HepG2 (cell line): Measurements from ENCODE around the gene SPAG6. TPM values are rescaled to one million over a fixed set of nuclear protein-coding genes. Genes with fewer than 3 reads are reported as not detected.

Source experiments
- ATAD3A ChIP-seq: sonication (generic); formaldehyde crosslinking; IDR thresholded peaks from 2 replicates; pipeline ENCODE4 v1.4.0; 2020; ENCODE audit warnings: missing genetic modification reagents
- HBP1 ChIP-seq: IDR thresholded peaks from 2 replicates; pipeline ENCODE4 v1.6.1; 2016; ENCODE audit warnings: low read depth, control low read depth
- JUN ChIP-seq: sonication (generic); formaldehyde crosslinking; IDR thresholded peaks from 2 replicates; pipeline ENCODE4 v1.4.0; 2020; ENCODE audit warnings: mild to moderate bottlenecking, missing genetic modification reagents
- NCOA1 ChIP-seq: sonication (generic); formaldehyde crosslinking; IDR thresholded peaks from 2 replicates; pipeline ENCODE4 v1.9.0; 2021; ENCODE audit warnings: missing genetic modification reagents
- NFYC ChIP-seq: IDR thresholded peaks from 2 replicates; pipeline ENCODE4 v1.6.1; 2016; ENCODE audit warnings: missing genetic modification reagents, missing compliant biosample characterization
- SP4 ChIP-seq: sonication (generic); formaldehyde crosslinking; IDR thresholded peaks from 2 replicates; pipeline ENCODE4 v1.8.1; 2023; ENCODE audit warnings: mild to moderate bottlenecking, missing genetic modification reagents
- TCF7L2 ChIP-seq: IDR thresholded peaks from 2 replicates; pipeline ENCODE4 v1.6.1; 2011; ENCODE audit warnings: mild to moderate bottlenecking, low read depth, low read length, moderate library complexity
- UBTF ChIP-seq: sonication (generic); formaldehyde crosslinking; IDR thresholded peaks from 2 replicates; pipeline ENCODE4 v1.4.0; 2020; ENCODE audit warnings: mild to moderate bottlenecking, missing genetic modification reagents
- ZBTB21 ChIP-seq: sonication (generic); formaldehyde crosslinking; IDR thresholded peaks from 2 replicates; pipeline ENCODE4 v1.4.0; 2020; ENCODE audit warnings: missing genetic modification reagents
- ZNF12 ChIP-seq: sonication (generic); formaldehyde crosslinking; IDR thresholded peaks from 2 replicates; pipeline ENCODE4 v1.5.0; 2020; ENCODE audit warnings: missing genetic modification reagents
- ZNF660 ChIP-seq: sonication (generic); formaldehyde crosslinking; IDR thresholded peaks from 2 replicates; pipeline ENCODE4 v1.5.1; 2020; ENCODE audit warnings: mild to moderate bottlenecking, low read depth, missing genetic modification reagents, borderline replicate concordance
- polyA plus RNA-seq, 8 experiments: library from polyadenylated mRNA; depleted of rRNA in 3 of 8; stranded (reverse) in 7 of 8; unstranded in 1 of 8; fragments of >200 nt; fragmentation: Illumina TruSeq in 4 of 8; extraction: Trizol in 4 of 8; gene quantifications; 2 replicates each; pipeline versions ENCODE4 v1.2.1 to v1.2.3, GENCODE V29; 2011 to 2016; ENCODE audit warnings: low read depth in 4 of 8, missing spikeins in 1 of 8, mixed read lengths in 1 of 8; ENCODE audit not compliant: insufficient read depth in 1 of 8
- total RNA-seq, 5 experiments: library from RNA; depleted of rRNA; stranded (reverse); fragments of >200 nt; fragmentation: Illumina TruSeq; extraction: Trizol; gene quantifications; 2 replicates each; pipeline ENCODE4 v1.2.3, GENCODE V29; 2016; ENCODE audit warnings: low read depth in 1 of 5
- TF ChIP-seq, protein P1 (sequence below): sonication (generic); formaldehyde crosslinking; IDR thresholded peaks from 2 replicates; pipeline ENCODE4 v1.4.0; 2020; ENCODE audit warnings: mild to moderate bottlenecking, missing genetic modification reagents
- TF ChIP-seq, protein P2 (sequence below): sonication (generic); formaldehyde crosslinking; IDR thresholded peaks from 2 replicates; pipeline ENCODE4 v1.4.0; 2020; ENCODE audit warnings: missing genetic modification reagents, mild to moderate bottlenecking, borderline replicate concordance

Gene SPAG6
- total and polyA plus RNA-seq, 2 of the 13 experiments (the other 11 are each of a cell fraction or from before 2014, with no cell fraction given): not detected

GRCh38 chr10:22316286-22317075 is 28.8 kb upstream of the SPAG6 start, which contains the start of gene COMMD3 (continued):
- TF ChIP-seq, protein P1, sequence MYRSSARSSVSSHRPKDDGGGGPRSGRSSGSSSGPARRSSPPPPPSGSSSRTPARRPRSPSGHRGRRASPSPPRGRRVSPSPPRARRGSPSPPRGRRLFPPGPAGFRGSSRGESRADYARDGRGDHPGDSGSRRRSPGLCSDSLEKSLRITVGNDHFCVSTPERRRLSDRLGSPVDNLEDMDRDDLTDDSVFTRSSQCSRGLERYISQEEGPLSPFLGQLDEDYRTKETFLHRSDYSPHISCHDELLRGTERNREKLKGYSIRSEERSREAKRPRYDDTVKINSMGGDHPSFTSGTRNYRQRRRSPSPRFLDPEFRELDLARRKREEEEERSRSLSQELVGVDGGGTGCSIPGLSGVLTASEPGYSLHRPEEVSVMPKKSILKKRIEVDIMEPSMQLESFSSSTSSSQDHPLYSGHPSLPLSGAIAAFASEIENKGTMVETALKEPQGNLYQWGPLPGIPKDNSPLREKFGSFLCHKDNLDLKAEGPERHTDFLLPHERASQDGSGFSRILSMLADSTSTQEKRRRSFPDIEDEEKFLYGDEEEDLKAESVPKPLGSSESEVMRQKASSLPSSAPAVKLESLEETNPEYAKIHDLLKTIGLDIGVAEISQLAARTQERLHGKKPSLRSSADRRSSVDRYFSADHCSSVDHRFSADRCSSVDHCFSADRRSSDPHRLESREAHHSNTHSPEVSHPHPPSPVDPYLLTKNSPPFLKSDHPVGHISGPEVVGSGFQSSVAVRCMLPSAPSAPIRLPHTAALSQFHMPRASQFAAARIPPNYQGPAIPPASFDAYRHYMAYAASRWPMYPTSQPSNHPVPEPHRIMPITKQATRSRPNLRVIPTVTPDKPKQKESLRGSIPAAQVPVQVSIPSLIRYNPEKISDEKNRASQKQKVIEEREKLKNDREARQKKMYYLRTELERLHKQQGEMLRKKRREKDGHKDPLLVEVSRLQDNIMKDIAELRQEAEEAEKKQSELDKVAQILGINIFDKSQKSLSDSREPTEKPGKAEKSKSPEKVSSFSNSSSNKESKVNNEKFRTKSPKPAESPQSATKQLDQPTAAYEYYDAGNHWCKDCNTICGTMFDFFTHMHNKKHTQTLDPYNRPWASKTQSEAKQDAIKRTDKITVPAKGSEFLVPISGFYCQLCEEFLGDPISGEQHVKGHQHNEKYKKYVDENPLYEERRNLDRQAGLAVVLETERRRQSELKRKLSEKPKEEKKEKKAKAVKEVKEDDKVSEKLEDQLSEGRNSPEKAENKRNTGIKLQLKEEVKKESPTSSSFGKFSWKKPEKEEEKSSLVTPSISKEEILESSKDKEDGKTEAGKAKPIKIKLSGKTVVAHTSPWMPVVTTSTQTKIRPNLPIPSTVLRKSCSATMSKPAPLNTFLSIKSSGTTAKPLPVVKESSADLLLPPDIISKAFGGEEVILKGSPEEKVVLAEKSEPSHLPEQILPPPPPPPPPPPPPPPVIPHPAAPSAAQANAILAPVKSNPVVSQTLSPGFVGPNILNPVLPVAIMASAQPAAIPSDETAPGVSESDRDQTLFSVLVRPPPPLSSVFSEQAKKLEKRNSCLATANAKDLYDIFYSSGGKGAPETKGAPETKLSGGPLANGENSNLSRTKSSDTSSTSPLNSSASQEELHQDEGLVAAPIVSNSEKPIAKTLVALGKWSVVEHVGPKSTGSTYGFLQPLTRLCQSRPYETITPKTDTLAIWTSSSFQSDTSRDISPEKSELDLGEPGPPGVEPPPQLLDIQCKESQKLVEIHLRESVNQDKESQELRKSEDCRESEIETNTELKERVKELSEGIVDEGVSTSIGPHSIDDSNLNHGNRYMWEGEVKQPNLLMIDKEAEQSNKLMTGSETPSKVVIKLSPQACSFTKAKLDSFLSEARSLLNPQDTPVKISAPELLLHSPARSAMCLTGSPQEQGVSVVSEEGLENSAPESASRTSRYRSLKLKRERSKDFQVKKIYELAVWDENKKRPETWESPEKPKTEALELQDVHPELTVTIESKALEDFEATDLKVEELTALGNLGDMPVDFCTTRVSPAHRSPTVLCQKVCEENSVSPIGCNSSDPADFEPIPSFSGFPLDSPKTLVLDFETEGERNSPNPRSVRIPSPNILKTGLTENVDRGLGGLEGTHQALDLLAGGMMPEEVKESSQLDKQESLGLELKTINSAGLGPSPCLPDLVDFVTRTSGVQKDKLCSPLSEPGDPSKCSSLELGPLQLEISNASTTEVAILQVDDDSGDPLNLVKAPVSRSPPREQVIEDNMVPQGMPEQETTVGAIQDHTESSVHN: no peak
- no peak for TF ChIP-seq SP4 (CRISPR knock-in tag)
- 0 out of 2 replicates have a peak, but pooled peaks have one; percentile 18 for TF ChIP-seq ZNF12 (CRISPR knock-in tag)
- no peak for TF ChIP-seq HBP1 (CRISPR knock-in tag)
- no peak for TF ChIP-seq ZBTB21 (CRISPR knock-in tag)
- TF ChIP-seq ATAD3A (CRISPR knock-in tag): no peak
- TF ChIP-seq UBTF (CRISPR knock-in tag): peak; percentile 98
- TF ChIP-seq, protein P2, sequence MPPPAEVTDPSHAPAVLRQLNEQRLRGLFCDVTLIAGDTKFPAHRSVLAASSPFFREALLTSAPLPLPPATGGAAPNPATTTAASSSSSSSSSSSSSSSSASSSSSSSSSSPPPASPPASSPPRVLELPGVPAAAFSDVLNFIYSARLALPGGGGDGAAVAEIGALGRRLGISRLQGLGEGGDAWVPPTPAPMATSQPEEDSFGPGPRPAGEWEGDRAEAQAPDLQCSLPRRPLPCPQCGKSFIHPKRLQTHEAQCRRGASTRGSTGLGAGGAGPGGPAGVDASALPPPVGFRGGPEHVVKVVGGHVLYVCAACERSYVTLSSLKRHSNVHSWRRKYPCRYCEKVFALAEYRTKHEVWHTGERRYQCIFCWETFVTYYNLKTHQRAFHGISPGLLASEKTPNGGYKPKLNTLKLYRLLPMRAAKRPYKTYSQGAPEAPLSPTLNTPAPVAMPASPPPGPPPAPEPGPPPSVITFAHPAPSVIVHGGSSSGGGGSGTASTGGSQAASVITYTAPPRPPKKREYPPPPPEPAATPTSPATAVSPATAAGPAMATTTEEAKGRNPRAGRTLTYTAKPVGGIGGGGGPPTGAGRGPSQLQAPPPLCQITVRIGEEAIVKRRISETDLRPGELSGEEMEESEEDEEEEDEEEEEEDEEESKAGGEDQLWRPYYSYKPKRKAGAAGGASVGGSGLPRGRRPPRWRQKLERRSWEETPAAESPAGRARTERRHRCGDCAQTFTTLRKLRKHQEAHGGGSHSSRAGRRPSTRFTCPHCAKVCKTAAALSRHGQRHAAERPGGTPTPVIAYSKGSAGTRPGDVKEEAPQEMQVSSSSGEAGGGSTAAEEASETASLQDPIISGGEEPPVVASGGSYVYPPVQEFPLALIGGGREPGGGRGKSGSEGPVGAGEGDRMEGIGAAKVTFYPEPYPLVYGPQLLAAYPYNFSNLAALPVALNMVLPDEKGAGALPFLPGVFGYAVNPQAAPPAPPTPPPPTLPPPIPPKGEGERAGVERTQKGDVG (CRISPR knock-in tag): no peak
- no peak; the same call in 1 of the 2 replicates for TF ChIP-seq JUN
- no peak for TF ChIP-seq TCF7L2
- TF ChIP-seq NCOA1 (CRISPR knock-in tag): 0 out of 2 replicates have a peak, but pooled peaks have one; percentile 8
- TF ChIP-seq ZNF660 (CRISPR knock-in tag): no peak
- peak; percentile 16; the same call in 1 of the 2 replicates for TF ChIP-seq NFYC
